Lower leg skin (tissue), 3 donors: ENCODE results near the gene USP46.

ENCODE experiments used
- POLR2A ChIP-seq, 2 donors: fragments of 450-650 bp; IDR thresholded peaks; one replicate each; pipeline ENCODE4 v1.6.1; 2016 to 2017; ENCODE audit warnings: antibody characterized with exemption in 2 of 2, mild to moderate bottlenecking in 1 of 2, moderate library complexity in 1 of 2
- TF ChIP-seq, protein P1 (sequence below), 3 donors: fragments of 450-650 bp; IDR thresholded peaks; one replicate each; pipeline ENCODE4 v1.5.1; 2016; ENCODE audit warnings: antibody characterized with exemption in 3 of 3, mild to moderate bottlenecking in 3 of 3, moderate library complexity in 2 of 3

DNA sequence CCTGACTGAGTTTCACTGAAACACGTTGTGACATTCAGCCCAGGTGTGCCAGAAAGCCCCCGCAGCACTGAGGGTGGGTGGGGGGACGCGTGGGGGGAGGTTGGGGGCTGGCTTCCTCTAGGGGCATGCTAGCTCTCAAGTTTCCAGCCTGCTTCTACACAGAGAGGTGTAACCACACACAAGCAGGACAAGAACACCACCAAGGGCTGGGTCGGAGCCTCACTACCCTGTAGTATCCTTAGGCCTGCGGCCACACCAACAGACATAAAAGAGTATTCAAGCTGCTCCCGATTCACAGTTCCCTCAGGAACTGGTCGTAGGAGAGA is 1.8 kb downstream of the USP46 start:
- no peak for TF ChIP-seq POLR2A (IDR thresholded peaks at IDR 0.05)
- TF ChIP-seq, protein P1, sequence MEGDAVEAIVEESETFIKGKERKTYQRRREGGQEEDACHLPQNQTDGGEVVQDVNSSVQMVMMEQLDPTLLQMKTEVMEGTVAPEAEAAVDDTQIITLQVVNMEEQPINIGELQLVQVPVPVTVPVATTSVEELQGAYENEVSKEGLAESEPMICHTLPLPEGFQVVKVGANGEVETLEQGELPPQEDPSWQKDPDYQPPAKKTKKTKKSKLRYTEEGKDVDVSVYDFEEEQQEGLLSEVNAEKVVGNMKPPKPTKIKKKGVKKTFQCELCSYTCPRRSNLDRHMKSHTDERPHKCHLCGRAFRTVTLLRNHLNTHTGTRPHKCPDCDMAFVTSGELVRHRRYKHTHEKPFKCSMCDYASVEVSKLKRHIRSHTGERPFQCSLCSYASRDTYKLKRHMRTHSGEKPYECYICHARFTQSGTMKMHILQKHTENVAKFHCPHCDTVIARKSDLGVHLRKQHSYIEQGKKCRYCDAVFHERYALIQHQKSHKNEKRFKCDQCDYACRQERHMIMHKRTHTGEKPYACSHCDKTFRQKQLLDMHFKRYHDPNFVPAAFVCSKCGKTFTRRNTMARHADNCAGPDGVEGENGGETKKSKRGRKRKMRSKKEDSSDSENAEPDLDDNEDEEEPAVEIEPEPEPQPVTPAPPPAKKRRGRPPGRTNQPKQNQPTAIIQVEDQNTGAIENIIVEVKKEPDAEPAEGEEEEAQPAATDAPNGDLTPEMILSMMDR (IDR thresholded peaks at IDR 0.05) = no peak
